ENCODE results near the gene STARD3. TPM values are rescaled to one million over a fixed set of nuclear protein-coding genes. Genes with fewer than 3 reads are reported as not detected.

STARD3 gene
- total RNA-seq, 1 experiment from 2014 or later, result 2,579 TPM

- Mint-ChIP-seq H3K27me3 (ENCODE audit: unreplicated experiment) (no peaks in the 10 kb centered on the region), H3K9me3 (ENCODE audit: low read depth, unreplicated experiment) (no peaks in the 10 kb centered on the region), H3K27ac (ENCODE audit: unreplicated experiment) (no peak overlapping the region), H3K4me3 (ENCODE audit: low read depth, unreplicated experiment) (no peak overlapping the region), H3K4me1 (ENCODE audit: low read depth, unreplicated experiment) (peaks cover 42% of the 10 kb centered on the region), H3K36me3 (ENCODE audit: insufficient read depth, unreplicated experiment) (peaks cover 46% of the 10 kb centered on the region)
- peak; percentile 80 for DNase-seq
- no TSS peak for BruUV-seq (replicated peaks)
- CTCF ChIA-PET, result interaction anchor here (0.6 to 161.2 kb wide), 22 partner anchors 32 to 510 kb away, joined by 3 to 42089 read pairs (median 4); partner anchors contain the start of genes ERBB2, GRB7, GSDMA and GSDMB
- intact Hi-C loops (cut with micrococcal nuclease; ENCODE audit: unreplicated experiment), result loop anchor here (10.0 kb wide), 1 partner anchor 219 kb away; the partner anchor contains the start of gene CDK12
- TF ChIP-seq CTCF (IDR thresholded peaks at IDR 0.05; ENCODE audit: unreplicated experiment), result no peak
These were observed 46.5 kb downstream of the STARD3 start for GRCh38 chr17:39683295-39683939.

- no peak for TF ChIP-seq CTCF (IDR thresholded peaks at IDR 0.05; ENCODE audit: unreplicated experiment)
- BruUV-seq (replicated peaks), result no TSS peak
- Mint-ChIP-seq H3K36me3 (ENCODE audit: insufficient read depth, unreplicated experiment) (peaks cover 48% of the 10 kb centered on the region), H3K4me1 (ENCODE audit: low read depth, unreplicated experiment) (peaks cover 40% of the 10 kb centered on the region), H3K9me3 (ENCODE audit: low read depth, unreplicated experiment) (no peaks in the 10 kb centered on the region), H3K27ac (ENCODE audit: unreplicated experiment) (no peak overlapping the region), H3K27me3 (ENCODE audit: unreplicated experiment) (no peaks in the 10 kb centered on the region), H3K4me3 (ENCODE audit: low read depth, unreplicated experiment) (no peak overlapping the region)
- DNase-seq, result peak; percentile 78
- intact Hi-C loops (cut with micrococcal nuclease; ENCODE audit: unreplicated experiment), result loop anchor here (5.0 to 10.0 kb wide), 2 partner anchors 220 to 598 kb away; partner anchors contain the start of gene CDK12
- CTCF ChIA-PET, result interaction anchor here (0.6 to 161.2 kb wide), 23 partner anchors 30 to 1019 kb away, joined by 3 to 42089 read pairs (median 4); partner anchors contain the start of genes ERBB2, GRB7, GSDMA and GSDMB
These were observed 47.6 kb downstream of the STARD3 start for GRCh38 chr17:39684369-39685192.

- no peak for TF ChIP-seq CTCF (IDR thresholded peaks at IDR 0.05; ENCODE audit: unreplicated experiment)
- Mint-ChIP-seq H3K4me1 (ENCODE audit: low read depth, unreplicated experiment) (peaks cover 27% of the 10 kb centered on the region), H3K4me3 (ENCODE audit: low read depth, unreplicated experiment) (peak overlapping the region; percentile 64), H3K27me3 (ENCODE audit: unreplicated experiment) (no peaks in the 10 kb centered on the region), H3K9me3 (ENCODE audit: low read depth, unreplicated experiment) (no peaks in the 10 kb centered on the region), H3K36me3 (ENCODE audit: insufficient read depth, unreplicated experiment) (peaks cover 43% of the 10 kb centered on the region), H3K27ac (ENCODE audit: unreplicated experiment) (peak overlapping the region; percentile 63)
- BruUV-seq (replicated peaks), result TSS peak; percentile 83
- intact Hi-C loops (cut with micrococcal nuclease; ENCODE audit: unreplicated experiment), result loop anchor here (1.0 to 10.0 kb wide), 8 partner anchors 11 to 595 kb away; partner anchors contain the start of genes CDK12 and PSMD3
- peak; percentile 99 for DNase-seq
- CTCF ChIA-PET, result interaction anchor here (0.5 to 161.2 kb wide), 31 partner anchors 28 to 1057 kb away, joined by 3 to 42089 read pairs (median 8); partner anchors contain the start of genes CASC3, ERBB2, GRB7 and GSDMA
These were observed 50.2 kb downstream of the STARD3 start for GRCh38 chr17:39687101-39687545.

Data from Calu3 (cell line).